ENCODE data around the gene IZUMO1R.
"Not testable (repeated sequence)": the region's sequence is repeated elsewhere in the genome, so short reads cannot be mapped to it uniquely, and the experiment has no call there.

The IZUMO1R gene

DNA sequence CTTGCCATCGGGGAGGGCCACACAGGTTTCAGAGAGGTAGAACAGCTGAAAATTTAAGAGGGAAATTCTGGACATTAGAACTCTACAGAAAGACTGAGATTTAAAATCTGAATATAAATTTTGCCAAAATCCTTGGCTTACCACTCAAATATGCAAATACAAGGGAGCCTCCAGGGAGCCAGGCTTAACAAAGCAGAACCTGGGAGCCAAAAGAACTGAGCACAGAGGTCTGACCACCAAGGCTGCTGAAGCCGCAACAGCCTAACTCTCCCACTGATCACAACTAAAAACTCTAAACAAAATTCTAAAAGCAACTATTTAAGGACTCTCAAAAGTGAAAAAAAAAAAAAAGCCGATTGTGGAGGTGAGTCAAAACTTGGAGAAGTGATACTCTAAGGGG lies 34.3 kb downstream of the IZUMO1R start:
- no peak for DNase-seq (ENCODE audit: low spot score)
- TF ChIP-seq, protein P1, sequence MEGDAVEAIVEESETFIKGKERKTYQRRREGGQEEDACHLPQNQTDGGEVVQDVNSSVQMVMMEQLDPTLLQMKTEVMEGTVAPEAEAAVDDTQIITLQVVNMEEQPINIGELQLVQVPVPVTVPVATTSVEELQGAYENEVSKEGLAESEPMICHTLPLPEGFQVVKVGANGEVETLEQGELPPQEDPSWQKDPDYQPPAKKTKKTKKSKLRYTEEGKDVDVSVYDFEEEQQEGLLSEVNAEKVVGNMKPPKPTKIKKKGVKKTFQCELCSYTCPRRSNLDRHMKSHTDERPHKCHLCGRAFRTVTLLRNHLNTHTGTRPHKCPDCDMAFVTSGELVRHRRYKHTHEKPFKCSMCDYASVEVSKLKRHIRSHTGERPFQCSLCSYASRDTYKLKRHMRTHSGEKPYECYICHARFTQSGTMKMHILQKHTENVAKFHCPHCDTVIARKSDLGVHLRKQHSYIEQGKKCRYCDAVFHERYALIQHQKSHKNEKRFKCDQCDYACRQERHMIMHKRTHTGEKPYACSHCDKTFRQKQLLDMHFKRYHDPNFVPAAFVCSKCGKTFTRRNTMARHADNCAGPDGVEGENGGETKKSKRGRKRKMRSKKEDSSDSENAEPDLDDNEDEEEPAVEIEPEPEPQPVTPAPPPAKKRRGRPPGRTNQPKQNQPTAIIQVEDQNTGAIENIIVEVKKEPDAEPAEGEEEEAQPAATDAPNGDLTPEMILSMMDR (IDR thresholded peaks at IDR 0.05; ENCODE audit: extremely low read depth, missing control alignments) = no peak

DNA sequence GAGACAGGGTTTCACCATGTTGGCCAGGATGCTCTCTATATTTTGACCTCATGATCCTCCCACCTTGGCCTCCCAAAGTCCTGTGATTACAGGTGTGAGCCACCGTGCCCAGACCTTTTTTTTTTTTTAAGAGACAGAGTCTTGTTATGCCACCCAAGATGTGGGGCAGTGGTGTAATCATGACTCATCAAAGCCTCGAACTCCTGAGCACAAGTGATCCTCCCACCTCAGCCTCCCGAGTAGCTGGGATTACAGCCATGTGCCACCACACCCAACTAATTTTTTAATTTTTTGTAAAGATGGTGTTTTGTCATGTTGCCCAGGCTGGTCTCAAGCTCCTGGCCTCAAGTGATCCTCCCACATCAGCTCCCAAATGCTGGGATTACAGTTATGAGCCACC lies 37.9 kb downstream of the IZUMO1R start:
- TF ChIP-seq, protein P1 (IDR thresholded peaks at IDR 0.05; ENCODE audit: extremely low read depth, missing control alignments) = no peak
- DNase-seq (ENCODE audit: low spot score) = no peak

DNA sequence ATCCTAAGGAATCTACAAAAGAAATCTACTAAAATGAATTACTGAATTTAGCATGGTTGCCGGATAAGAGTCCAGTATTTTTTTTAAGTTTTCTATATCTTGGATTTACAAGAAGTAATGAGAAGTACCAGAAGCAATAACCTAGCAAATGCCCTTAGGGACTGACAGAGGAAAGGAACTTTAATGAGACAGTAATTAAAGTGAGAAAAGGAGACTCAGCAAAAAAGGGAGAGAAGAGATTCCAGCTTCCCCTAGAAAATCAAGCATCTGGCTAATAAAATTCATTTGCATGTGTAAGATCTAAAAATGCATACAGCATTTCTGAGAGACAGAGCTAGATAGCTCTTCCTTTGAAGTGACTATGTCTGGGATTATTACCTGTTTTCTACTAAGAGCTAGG lies 39.1 kb downstream of the IZUMO1R start:
- TF ChIP-seq, protein P1 (IDR thresholded peaks at IDR 0.05; ENCODE audit: extremely low read depth, missing control alignments) = no peak
- no peak for DNase-seq (ENCODE audit: low spot score)

DNA sequence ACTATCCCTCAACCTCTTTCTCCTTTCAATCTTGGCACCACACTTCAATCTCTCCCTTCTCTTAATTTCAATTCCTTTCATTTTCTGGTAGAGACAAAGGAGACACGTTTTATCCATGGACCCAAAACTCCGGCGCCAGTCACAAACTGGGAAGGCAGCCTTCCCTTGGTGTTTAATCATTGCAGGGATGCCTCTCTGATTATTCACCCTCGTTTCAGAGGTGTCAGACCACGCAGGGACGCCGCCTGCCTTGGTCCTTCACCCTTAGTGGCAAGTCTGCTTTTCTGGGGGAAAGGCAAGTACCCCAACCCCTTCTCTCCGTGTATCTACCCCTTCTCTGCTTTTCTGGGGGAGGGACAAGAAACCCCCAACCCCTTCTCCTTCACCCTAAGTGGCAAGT lies 41.9 kb downstream of the IZUMO1R start:
- DNase-seq (ENCODE audit: low spot score) = not testable (repeated sequence)

DNA sequence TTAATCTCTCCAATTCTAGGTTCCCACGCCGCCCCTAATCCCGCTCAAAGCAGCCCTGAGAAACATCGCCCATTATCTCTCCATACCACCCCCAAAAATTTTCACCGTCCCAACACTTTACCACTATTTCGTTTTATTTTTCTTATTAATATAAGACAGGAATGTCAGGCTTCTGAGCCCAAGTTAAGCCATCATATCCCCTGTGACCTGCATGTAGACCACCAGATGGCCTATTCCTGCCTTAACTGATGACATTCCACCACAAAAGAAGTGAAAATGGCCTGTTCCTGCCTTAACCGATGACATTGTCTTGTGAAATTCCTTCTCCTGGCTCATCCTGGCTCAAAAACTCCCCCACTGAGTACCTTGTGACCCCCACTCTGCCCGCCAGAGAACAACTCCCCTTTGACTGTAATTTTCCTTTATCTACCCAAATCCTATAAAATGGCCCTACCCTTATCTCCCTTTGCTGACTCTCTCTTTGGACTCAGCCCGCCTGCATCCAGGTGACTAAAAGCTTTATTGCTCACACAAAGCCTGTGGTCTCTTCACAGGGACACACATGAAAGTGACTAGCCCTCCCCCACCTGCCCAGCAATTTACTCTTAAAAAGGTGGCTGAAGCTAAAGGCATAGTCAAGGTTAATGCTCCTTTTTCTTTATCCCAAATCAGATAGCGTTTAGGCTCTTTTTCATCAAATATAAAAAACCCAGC lies 46.6 kb downstream of the IZUMO1R start:
- not testable (repeated sequence) for DNase-seq (ENCODE audit: low spot score)
